Activated CD8-positive, alpha-beta memory T cell treated with anti-CD3 and anti-CD28 coated beads for 36 hours (primary cell): ENCODE results near the gene RAP2C. TPM values are rescaled to one million over a fixed set of nuclear protein-coding genes. Genes with fewer than 3 reads are reported as not detected.

ENCODE experiments used
- CTCF ChIA-PET: fragments of 350-600 bp; sonication (Branson Sonifier 250); formaldehyde crosslinking; loops from one replicate; lab custom pipeline; 2021; ENCODE audit warnings: antibody characterized with exemption; lab: Charles Lee
- POLR2A ChIA-PET: fragments of 350-600 bp; sonication (Branson Sonifier 250); formaldehyde crosslinking; loops from one replicate; lab custom pipeline; 2021; ENCODE audit warnings: antibody characterized with exemption; lab: Charles Lee
- total RNA-seq, 2 experiments: library from RNA; stranded (reverse); gene quantifications; one replicate each; pipeline ENCODE4 v1.2.3, GENCODE V29; 2021

Gene RAP2C
- 10 to 100 TPM; 28.1 to 30.8 TPM for total RNA-seq

GRCh38 chrX:132219343-132219768, at the start of gene RAP2C:
RAP2C (minus strand) TSS chrX:132219447; CDS start chrX:132217268, 2,179 bp downstream.
- CTCF ChIA-PET: interaction anchor here (0.6 to 1.9 kb wide), 5 partner anchors 13 to 378 kb away, joined by 3 to 7 read pairs (median 4); no protein-coding TSS in a partner anchor
- POLR2A ChIA-PET: interaction anchor here (1.1 kb wide), 1 partner anchor 47 kb away, joined by 3 read pairs; no protein-coding TSS in a partner anchor

DNA sequence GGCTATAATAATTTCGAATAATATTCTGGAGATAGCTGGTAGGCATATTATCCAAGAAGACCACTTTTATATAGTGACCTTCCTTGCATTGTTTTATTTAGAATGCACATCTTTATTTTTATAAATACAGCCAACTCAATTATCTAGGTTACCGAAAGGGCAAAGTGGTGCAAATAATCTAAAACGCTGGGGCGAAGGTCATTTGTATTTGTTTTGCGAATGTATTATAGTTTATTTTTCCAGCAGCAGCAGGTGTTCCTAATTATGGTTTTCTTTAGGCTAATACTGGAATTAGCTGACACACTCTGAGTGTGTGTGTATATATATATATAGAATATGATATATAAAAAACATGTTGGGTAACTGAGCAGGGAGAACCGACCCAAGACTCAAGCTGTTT, 48.1 kb upstream of the RAP2C start:
- POLR2A ChIA-PET: no interaction called here
- CTCF ChIA-PET: no interaction called here

DNA sequence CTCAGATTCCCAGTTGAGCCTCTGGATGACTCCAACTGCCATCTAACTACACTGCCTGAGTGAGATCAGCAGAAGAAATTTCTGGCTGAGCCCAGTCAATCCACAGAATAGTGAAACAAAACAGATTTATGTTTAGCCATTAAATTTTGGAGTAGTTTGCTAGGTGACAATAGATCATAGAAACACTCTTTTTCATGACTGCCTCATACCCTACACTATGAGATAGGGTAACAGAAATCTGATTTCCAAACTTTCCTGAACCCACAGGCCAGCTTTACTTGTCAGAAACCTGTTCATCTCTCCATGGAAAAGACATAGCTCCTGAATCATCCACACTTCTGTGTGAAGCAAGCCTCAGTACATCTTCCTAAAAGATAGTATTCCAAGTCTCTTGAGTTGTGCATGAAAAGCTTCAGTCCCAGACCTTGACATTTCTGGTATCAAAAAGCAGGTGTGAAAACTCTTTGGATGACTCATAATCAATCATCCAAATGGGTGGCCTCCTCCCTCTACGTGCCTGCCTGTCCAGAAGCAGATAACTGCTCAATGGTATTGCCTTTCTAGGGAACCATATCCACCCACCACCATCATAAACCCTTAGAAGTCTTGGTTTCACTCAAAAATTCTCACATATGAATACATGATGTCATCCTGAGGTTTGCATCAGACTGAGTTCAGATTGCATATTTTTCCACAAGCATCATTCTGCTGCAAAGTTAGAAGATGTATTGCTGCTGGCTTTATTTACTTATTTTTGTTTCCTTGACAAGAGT, 47.5 kb upstream of the RAP2C start:
- POLR2A ChIA-PET: interaction anchor here (0.9 kb wide), 1 partner anchor 47 kb away, joined by 3 read pairs; the partner anchor contains the start of gene RAP2C
- CTCF ChIA-PET: no interaction called here

DNA sequence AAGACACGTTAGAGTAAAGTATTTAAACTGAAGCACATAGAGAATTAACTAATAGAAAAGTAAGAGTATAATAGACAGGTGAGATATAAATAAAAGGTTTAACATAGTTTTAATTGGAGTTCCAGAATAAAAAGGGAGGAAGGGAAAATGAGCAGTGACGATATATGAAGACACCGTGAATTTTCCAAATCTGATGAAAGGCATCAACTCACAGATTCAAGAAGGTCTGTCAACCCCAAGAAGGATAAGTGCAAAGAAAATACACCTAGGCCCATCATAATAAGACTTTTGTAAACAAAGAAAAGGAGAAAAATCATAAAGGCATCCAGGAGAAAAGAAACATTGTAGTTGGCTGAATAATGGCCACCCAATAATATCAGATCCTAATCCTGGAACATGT, 43.9 kb upstream of the RAP2C start:
- CTCF ChIA-PET: no interaction called here
- POLR2A ChIA-PET: no interaction called here

GRCh38 chrX:132258509-132258908, 39.3 kb upstream of the RAP2C start:
- ChIA-PET CTCF (no interaction called here), POLR2A (no interaction called here)

DNA sequence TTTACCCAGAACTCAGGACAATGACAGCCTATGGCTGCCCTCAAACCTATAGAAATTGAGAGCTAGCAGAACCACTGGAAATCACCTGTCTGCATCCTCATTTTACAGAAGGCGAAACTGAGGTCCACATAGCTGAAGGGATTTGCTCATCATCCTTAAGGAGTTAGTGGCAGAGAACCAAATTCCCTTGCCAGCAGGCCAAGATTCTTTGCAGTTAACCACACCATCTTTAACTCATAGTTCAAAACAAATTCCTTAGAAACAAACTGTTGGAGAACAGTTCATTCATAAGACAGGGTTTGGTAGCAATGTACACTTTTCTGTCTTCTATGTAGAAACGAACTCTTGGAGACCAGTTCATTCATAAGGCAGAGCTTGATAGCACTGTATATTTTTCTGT, 37.9 kb upstream of the RAP2C start:
- CTCF ChIA-PET: no interaction called here
- POLR2A ChIA-PET: no interaction called here

GRCh38 chrX:132236121-132236520, 16.9 kb upstream of the RAP2C start:
- POLR2A ChIA-PET: no interaction called here
- CTCF ChIA-PET: no interaction called here

- ChIA-PET POLR2A (no interaction called here), CTCF (no interaction called here)
Observed at GRCh38 chrX:132235488-132235887, 16.2 kb upstream of the RAP2C start.

DNA sequence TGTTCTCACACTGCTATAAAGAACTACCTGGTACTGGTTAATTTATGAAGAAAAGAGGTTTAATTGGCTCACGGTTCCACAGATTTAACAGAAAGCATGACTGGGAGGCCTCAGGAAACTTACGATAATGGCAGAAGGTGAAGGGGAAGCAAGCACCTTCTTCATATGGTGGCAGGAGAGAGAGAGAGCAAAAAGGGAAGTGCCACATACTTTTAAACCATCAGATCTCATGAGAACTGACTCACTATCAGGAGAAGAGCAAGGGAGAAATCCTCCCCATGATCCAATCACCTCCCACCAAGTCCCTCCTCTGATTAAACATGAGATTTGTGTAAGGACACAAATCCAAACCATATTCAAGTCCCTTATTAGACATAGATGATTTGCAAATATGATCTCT, 12.3 kb upstream of the RAP2C start:
- CTCF ChIA-PET: no interaction called here
- POLR2A ChIA-PET: no interaction called here

- POLR2A ChIA-PET: no interaction called here
- CTCF ChIA-PET: interaction anchor here (1.4 kb wide), 1 partner anchor 405 kb away, joined by 4 read pairs; no protein-coding TSS in a partner anchor
Observed at GRCh38 chrX:132227383-132228112, 8.3 kb upstream of the RAP2C start.

- ChIA-PET CTCF (interaction anchor here (1.4 kb wide), 1 partner anchor 406 kb away, joined by 4 read pairs; no protein-coding TSS in a partner anchor), POLR2A (no interaction called here)
Observed at GRCh38 chrX:132226169-132226568, 6.9 kb upstream of the RAP2C start.

DNA sequence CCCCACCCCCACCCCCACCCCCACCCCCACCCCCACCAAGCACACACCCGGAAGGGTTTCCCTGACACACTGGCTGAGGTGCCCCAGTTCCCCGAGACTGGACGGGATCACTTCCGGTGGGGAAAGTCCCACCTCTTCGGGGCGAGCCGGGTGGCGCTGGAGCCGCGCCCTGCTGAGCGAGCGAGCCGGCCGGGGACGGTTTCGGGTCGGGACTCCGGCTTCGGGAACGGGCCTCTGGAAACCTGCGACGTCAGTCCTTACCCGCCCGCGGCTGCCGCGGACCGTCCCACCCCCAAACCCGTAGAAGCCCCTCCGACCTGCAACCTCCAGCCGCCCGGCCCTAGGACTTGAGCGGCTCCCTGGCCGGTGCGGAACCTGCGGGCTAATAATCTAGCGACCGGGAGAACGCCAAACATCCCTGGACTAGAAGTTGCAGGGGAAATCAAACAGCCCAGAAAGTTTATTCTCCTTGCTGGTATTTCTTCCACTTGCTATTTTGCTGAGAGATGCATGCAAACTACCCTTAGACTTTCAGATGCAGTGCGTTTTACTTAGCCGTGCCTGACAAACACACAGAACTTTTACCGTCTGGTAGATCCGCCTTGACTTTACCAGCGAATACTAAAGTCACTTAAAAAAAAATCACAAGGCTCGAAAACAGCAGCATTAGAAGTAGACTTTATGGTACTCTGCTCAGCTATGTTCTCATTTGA, 991 bp downstream of the RAP2C start:
- ChIA-PET CTCF (interaction anchor here (1.9 kb wide), 1 partner anchor 377 kb away, joined by 7 read pairs; no protein-coding TSS in a partner anchor), POLR2A (interaction anchor here (0.9 kb wide), 1 partner anchor 17 kb away, joined by 4 read pairs; no protein-coding TSS in a partner anchor)

GRCh38 chrX:132217203-132218073, 1.8 kb downstream of the RAP2C start:
- POLR2A ChIA-PET: interaction anchor here (0.9 kb wide), 1 partner anchor 16 kb away, joined by 4 read pairs; no protein-coding TSS in a partner anchor
- CTCF ChIA-PET: no interaction called here

DNA sequence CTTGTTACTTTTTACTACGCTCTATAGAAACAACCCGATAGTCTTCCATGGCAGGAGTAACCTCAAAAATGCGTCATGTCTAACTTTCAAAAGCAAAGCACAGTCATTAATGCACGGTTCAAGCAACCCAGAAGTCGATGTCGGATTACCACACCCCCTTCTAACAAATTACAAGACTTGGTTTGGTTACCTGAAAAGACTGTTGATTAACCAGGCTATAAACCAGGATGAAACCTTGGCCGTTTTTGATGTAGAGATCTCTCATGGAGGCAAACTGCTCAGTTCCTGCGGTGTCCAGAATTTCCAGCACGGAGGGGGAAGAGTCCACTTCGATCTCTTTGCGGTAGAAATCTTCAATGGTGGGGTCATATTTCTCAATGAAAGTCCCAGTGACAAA, 2.4 kb downstream of the RAP2C start:
- POLR2A ChIA-PET: no interaction called here

DNA sequence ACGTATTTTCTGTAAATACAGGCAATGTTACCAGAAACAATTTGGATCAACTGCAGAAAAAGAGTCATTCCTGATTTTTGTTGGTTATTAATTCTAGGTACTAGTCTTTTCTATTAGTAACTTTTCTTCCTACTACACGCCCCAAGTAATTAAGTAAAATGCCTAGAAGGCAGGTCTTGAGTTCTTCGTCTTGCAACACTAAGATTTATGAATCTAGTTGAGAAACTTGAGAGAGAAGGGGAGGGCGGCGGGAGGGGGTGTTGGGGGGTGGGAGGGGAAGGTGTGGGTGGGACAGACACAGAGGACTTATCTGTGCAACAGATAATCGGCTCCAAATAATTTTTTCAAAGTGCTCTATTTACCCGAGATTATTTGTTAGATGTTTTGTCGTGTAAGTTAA, 3.0 kb downstream of the RAP2C start:
- POLR2A ChIA-PET: no interaction called here
- CTCF ChIA-PET: no interaction called here

More for the DNA sequence above, 2.4 kb downstream of the RAP2C start:
- CTCF ChIA-PET: no interaction called here

DNA sequence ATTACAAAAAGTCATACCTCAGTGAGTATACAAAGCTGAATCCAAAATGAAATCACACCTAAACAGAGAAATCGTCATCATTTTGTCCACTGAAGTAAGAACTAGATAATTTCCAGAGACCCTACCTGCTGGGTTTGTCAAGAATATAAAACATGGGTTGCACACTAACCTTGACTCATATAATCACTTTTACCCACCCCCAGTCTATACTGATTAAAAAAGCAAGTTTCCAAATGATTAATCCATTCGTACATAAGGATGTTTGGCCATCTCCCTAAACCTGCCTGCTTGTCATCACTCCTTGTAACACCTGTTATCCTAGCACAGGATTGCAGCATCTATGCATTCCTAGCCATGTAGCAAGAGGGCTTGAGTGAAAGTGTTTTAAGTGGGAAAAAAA, 4.7 kb downstream of the RAP2C start:
- POLR2A ChIA-PET: no interaction called here
- CTCF ChIA-PET: no interaction called here

GRCh38 chrX:132209527-132209926, 9.7 kb downstream of the RAP2C start:
- POLR2A ChIA-PET: no interaction called here
- CTCF ChIA-PET: no interaction called here

DNA sequence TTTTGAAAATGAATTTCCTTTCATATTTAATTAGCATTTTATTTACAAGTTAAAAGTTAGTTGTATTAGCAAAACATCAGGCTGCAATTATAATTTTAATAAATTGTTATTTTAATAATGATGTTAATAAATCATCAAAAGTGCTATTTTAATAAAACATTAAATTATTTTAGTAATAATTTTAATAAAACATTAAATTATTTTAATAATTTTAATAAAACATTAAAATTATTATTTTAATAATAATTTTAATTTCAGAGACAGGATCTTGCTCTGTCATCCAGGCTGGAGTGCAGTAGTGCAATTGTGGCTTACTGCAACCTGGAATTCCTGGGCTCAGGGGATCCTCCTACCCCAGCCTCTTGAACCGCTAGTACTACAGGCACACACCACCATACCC, 10.8 kb downstream of the RAP2C start:
- CTCF ChIA-PET: no interaction called here
- POLR2A ChIA-PET: no interaction called here

- ChIA-PET CTCF (no interaction called here), POLR2A (no interaction called here)
Observed at GRCh38 chrX:132207996-132208395, 11.3 kb downstream of the RAP2C start.
